Measurements from ENCODE around the gene RHBDD3.

Gene RHBDD3

GRCh38 chr22:29275167-29275566, 7.4 kb upstream of the RHBDD3 start:
- Histone ChIP-seq H3K27me3 (ENCODE audit: control insufficient read depth, insufficient read depth, low read length) (no peaks in the 10 kb centered on the region), H3K9ac (ENCODE audit: low read length) (no peak overlapping the region), H3K4me3 (ENCODE audit: low read length) (no peak overlapping the region), H3K4me1 (ENCODE audit: control insufficient read depth, insufficient read depth, low read length) (peaks cover 25% of the 10 kb centered on the region), H3K36me3 (ENCODE audit: control insufficient read depth, insufficient read depth, low read length) (peaks cover 47% of the 10 kb centered on the region), H3K27ac (ENCODE audit: low read depth, low read length) (no peak overlapping the region)

GRCh38 chr22:29272624-29273023, 4.8 kb upstream of the RHBDD3 start:
- Histone ChIP-seq H3K27ac (ENCODE audit: low read depth, low read length) (no peak overlapping the region), H3K4me3 (ENCODE audit: low read length) (no peak overlapping the region), H3K36me3 (ENCODE audit: control insufficient read depth, insufficient read depth, low read length) (peaks cover 28% of the 10 kb centered on the region), H3K27me3 (ENCODE audit: control insufficient read depth, insufficient read depth, low read length) (no peaks in the 10 kb centered on the region), H3K9ac (ENCODE audit: low read length) (no peak overlapping the region), H3K4me1 (ENCODE audit: control insufficient read depth, insufficient read depth, low read length) (peaks cover 33% of the 10 kb centered on the region)

- H3K27me3 ChIP-seq (ENCODE audit: control insufficient read depth, insufficient read depth, low read length) = no peaks in the 10 kb centered on the region
- peak overlapping the region; percentile 98 for H3K4me3 ChIP-seq (ENCODE audit: low read length)
- peak overlapping the region; percentile 49 for H3K27ac ChIP-seq (ENCODE audit: low read depth, low read length)
- H3K4me1 ChIP-seq (ENCODE audit: control insufficient read depth, insufficient read depth, low read length) = peaks cover 39% of the 10 kb centered on the region
- H3K36me3 ChIP-seq (ENCODE audit: control insufficient read depth, insufficient read depth, low read length) = peaks cover 25% of the 10 kb centered on the region
- peak overlapping the region; percentile 3 for H3K9ac ChIP-seq (ENCODE audit: low read length)
These were observed 2.9 kb upstream of the RHBDD3 start for GRCh38 chr22:29270475-29271271.

- peak overlapping the region; percentile 98 for H3K4me3 ChIP-seq (ENCODE audit: low read length)
- H3K4me1 ChIP-seq (ENCODE audit: control insufficient read depth, insufficient read depth, low read length) = peaks cover 37% of the 10 kb centered on the region
- H3K27ac ChIP-seq (ENCODE audit: low read depth, low read length) = peak overlapping the region; percentile 100
- H3K36me3 ChIP-seq (ENCODE audit: control insufficient read depth, insufficient read depth, low read length) = peaks cover 21% of the 10 kb centered on the region
- H3K27me3 ChIP-seq (ENCODE audit: control insufficient read depth, insufficient read depth, low read length) = no peaks in the 10 kb centered on the region
- peak overlapping the region; percentile 4 for H3K9ac ChIP-seq (ENCODE audit: low read length)
These were observed 2.1 kb upstream of the RHBDD3 start for GRCh38 chr22:29269731-29270474.

GRCh38 chr22:29269230-29269604, 1.4 kb upstream of the RHBDD3 start:
- H3K4me1 ChIP-seq (ENCODE audit: control insufficient read depth, insufficient read depth, low read length) = peaks cover 37% of the 10 kb centered on the region
- H3K36me3 ChIP-seq (ENCODE audit: control insufficient read depth, insufficient read depth, low read length) = peaks cover 19% of the 10 kb centered on the region
- H3K4me3 ChIP-seq (ENCODE audit: low read length) = peak overlapping the region; percentile 98
- H3K27ac ChIP-seq (ENCODE audit: low read depth, low read length) = peak overlapping the region; percentile 100
- peak overlapping the region; percentile 98 for H3K9ac ChIP-seq (ENCODE audit: low read length)
- H3K27me3 ChIP-seq (ENCODE audit: control insufficient read depth, insufficient read depth, low read length) = no peaks in the 10 kb centered on the region

GRCh38 chr22:29268511-29269229, 889 bp upstream of the RHBDD3 start:
- peak overlapping the region; percentile 98 for H3K9ac ChIP-seq (ENCODE audit: low read length)
- H3K36me3 ChIP-seq (ENCODE audit: control insufficient read depth, insufficient read depth, low read length) = peaks cover 14% of the 10 kb centered on the region
- H3K27me3 ChIP-seq (ENCODE audit: control insufficient read depth, insufficient read depth, low read length) = no peaks in the 10 kb centered on the region
- peak overlapping the region; percentile 98 for H3K4me3 ChIP-seq (ENCODE audit: low read length)
- peaks cover 37% of the 10 kb centered on the region for H3K4me1 ChIP-seq (ENCODE audit: control insufficient read depth, insufficient read depth, low read length)
- peak overlapping the region; percentile 100 for H3K27ac ChIP-seq (ENCODE audit: low read depth, low read length)

- H3K4me3 ChIP-seq (ENCODE audit: low read length) = peak overlapping the region; percentile 98
- H3K27ac ChIP-seq (ENCODE audit: low read depth, low read length) = peak overlapping the region; percentile 100
- no peaks in the 10 kb centered on the region for H3K27me3 ChIP-seq (ENCODE audit: control insufficient read depth, insufficient read depth, low read length)
- peak overlapping the region; percentile 64 for H3K9ac ChIP-seq (ENCODE audit: low read length)
- H3K4me1 ChIP-seq (ENCODE audit: control insufficient read depth, insufficient read depth, low read length) = peaks cover 34% of the 10 kb centered on the region
- peaks cover 3% of the 10 kb centered on the region for H3K36me3 ChIP-seq (ENCODE audit: control insufficient read depth, insufficient read depth, low read length)
These were observed 321 bp downstream of the RHBDD3 start for GRCh38 chr22:29267462-29267857.

- no peaks in the 10 kb centered on the region for H3K36me3 ChIP-seq (ENCODE audit: control insufficient read depth, insufficient read depth, low read length)
- peak overlapping the region; percentile 64 for H3K9ac ChIP-seq (ENCODE audit: low read length)
- H3K4me3 ChIP-seq (ENCODE audit: low read length) = peak overlapping the region; percentile 98
- peak overlapping the region; percentile 100 for H3K27ac ChIP-seq (ENCODE audit: low read depth, low read length)
- H3K4me1 ChIP-seq (ENCODE audit: control insufficient read depth, insufficient read depth, low read length) = peaks cover 30% of the 10 kb centered on the region
- H3K27me3 ChIP-seq (ENCODE audit: control insufficient read depth, insufficient read depth, low read length) = no peaks in the 10 kb centered on the region
These were observed 968 bp downstream of the RHBDD3 start for GRCh38 chr22:29266564-29267461.

- no peaks in the 10 kb centered on the region for H3K36me3 ChIP-seq (ENCODE audit: control insufficient read depth, insufficient read depth, low read length)
- no peak overlapping the region for H3K9ac ChIP-seq (ENCODE audit: low read length)
- peaks cover 21% of the 10 kb centered on the region for H3K4me1 ChIP-seq (ENCODE audit: control insufficient read depth, insufficient read depth, low read length)
- H3K27me3 ChIP-seq (ENCODE audit: control insufficient read depth, insufficient read depth, low read length) = no peaks in the 10 kb centered on the region
- no peak overlapping the region for H3K4me3 ChIP-seq (ENCODE audit: low read length)
- H3K27ac ChIP-seq (ENCODE audit: low read depth, low read length) = no peak overlapping the region
These were observed 1.9 kb downstream of the RHBDD3 start for GRCh38 chr22:29265929-29266328.

GRCh38 chr22:29265305-29265704, 2.5 kb downstream of the RHBDD3 start:
- no peak overlapping the region for H3K27ac ChIP-seq (ENCODE audit: low read depth, low read length)
- no peaks in the 10 kb centered on the region for H3K36me3 ChIP-seq (ENCODE audit: control insufficient read depth, insufficient read depth, low read length)
- H3K27me3 ChIP-seq (ENCODE audit: control insufficient read depth, insufficient read depth, low read length) = no peaks in the 10 kb centered on the region
- no peak overlapping the region for H3K4me3 ChIP-seq (ENCODE audit: low read length)
- H3K4me1 ChIP-seq (ENCODE audit: control insufficient read depth, insufficient read depth, low read length) = peaks cover 15% of the 10 kb centered on the region
- no peak overlapping the region for H3K9ac ChIP-seq (ENCODE audit: low read length)

GRCh38 chr22:29263791-29264276, 3.9 kb downstream of the RHBDD3 start:
- H3K27ac ChIP-seq (ENCODE audit: low read depth, low read length) = no peak overlapping the region
- no peaks in the 10 kb centered on the region for H3K27me3 ChIP-seq (ENCODE audit: control insufficient read depth, insufficient read depth, low read length)
- no peak overlapping the region for H3K4me3 ChIP-seq (ENCODE audit: low read length)
- peaks cover 3% of the 10 kb centered on the region for H3K36me3 ChIP-seq (ENCODE audit: control insufficient read depth, insufficient read depth, low read length)
- no peak overlapping the region for H3K9ac ChIP-seq (ENCODE audit: low read length)
- peaks cover 6% of the 10 kb centered on the region for H3K4me1 ChIP-seq (ENCODE audit: control insufficient read depth, insufficient read depth, low read length)
